GM19395 (cell line): Measurements from ENCODE around the gene GJD3.

Experiments
- ATAC-seq: cut with Tn5 transposase; IDR thresholded peaks from one replicate; pipeline ENCODE4 v1.9.1; 2021; ENCODE audit warnings: mild to moderate bottlenecking, moderate library complexity; ENCODE audit not compliant: unreplicated experiment

The GJD3 gene

DNA sequence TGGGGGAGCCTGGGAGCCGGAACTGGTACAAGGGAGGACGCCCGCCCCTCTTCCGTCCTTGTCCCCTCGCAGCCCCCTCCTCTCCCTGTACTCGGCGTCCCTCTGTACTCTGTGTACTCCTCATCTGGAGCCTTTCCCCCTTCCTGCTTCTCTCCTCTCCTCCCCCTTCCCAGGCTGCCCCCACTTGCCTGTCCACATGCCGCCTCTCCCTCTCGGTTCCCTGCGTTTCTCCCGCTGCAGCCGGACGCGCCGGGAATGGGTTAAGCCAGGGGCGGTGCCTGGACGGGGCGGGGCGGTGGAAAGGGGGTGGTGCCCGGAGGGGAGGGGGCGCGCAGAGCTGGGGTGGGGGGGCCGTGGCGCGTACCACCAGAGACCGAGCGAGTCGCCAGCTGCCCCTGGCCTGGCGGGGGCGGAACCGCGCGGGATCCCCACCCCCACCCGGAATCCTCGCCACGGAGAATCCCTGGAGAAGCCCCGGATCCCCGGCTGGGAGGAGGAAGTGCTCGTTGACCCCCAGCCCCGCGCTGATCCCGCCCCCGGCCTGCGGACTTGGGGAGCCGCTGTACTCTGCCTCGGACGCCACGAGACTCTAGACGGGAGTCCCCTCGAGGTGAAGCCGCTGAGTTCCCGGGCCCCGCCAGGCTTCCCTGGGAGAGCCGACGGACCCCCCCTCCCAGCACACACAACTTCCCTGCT, 22.6 kb downstream of the GJD3 start:
- no peak for ATAC-seq

GRCh38 chr17:40340880-40341807, 23.4 kb downstream of the GJD3 start:
- peak; percentile 70 for ATAC-seq

DNA sequence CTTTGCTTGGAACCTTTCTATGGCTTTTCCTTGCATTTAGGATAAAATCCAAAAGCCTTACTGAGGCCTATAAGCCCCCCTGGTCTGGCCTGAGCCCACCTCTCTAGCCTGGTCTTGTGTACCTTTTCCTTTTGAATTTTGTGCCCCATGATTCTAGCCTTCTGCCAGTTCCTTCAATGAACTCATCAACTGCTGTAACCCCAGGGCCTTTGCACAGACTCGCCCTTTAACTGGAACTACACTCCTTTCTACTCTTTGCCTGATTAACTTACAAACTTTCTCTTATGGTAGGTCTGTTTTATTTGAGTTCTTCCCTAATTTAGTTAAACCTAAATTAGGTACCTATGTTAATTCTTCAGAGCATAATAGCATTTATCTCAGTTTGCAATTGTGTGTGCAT, 24.2 kb downstream of the GJD3 start:
- no peak for ATAC-seq

- ATAC-seq, result no peak
These were observed 25.4 kb downstream of the GJD3 start for GRCh38 chr17:40338941-40339649.

GRCh38 chr17:40338058-40338457, 26.5 kb downstream of the GJD3 start:
- no peak for ATAC-seq

DNA sequence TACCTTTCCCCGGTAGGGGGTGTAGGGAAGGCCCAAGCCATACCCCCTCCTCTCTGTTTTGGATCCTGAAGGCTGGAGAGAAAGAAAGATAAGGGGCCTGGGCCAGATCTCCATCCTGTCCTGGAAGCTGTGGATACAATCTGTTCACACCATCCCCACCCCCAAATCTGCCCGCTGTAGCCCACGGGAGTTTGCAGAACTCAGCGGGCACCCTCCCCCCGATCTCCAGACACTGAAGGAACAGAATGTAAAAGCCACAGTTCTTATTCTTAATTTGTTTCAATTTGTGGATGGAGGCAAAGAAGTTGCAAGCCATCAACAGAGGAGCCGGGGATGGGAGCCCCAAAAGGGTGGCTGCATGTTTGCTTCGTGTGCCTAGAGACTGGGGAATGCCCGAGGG, 27.2 kb downstream of the GJD3 start:
- ATAC-seq, result no peak

GRCh38 chr17:40335620-40336019, 28.9 kb downstream of the GJD3 start:
- ATAC-seq, result no peak

DNA sequence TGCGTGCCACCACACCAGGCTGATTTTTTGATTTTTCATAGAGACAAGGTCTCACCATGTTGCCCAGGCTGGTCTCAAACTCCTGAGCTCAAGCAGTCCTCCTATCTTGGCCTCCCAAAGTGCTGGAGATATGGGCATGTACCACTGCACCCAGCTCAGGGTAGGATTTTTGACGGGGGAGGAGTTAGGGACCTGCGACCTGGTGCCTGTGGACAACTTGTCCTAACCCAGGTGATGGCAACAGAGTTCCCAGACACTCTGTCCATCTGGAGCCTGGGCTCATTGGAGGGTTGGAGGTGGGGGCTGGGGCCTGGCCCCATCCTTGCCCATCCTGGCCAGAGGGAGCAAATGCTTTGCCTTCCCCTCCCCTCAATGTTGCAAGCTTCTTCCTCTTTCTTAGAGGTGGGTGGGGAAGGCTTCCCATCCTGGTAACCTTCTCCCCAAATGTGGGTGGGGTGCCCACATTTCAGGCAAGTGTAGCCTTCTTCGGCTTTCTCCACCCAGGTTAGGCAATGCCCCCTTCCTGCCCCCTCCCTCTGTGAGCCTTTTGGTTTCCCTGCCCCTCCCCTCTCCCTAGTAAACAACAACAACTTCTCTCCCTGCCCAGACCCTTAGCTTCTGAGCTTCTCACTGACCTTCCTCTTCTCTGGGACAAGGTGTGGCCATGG, 30.6 kb downstream of the GJD3 start:
- ATAC-seq, result no peak

- ATAC-seq, result no peak
These were observed 32.5 kb downstream of the GJD3 start for GRCh38 chr17:40331743-40332641.

GRCh38 chr17:40330850-40331470, 33.6 kb downstream of the GJD3 start:
- no peak for ATAC-seq

GRCh38 chr17:40329839-40330794, 34.4 kb downstream of the GJD3 start:
- ATAC-seq, result no peak

- no peak for ATAC-seq
These were observed 36.2 kb downstream of the GJD3 start for GRCh38 chr17:40328386-40328766.

- ATAC-seq, result no peak
These were observed 36.7 kb downstream of the GJD3 start for GRCh38 chr17:40327735-40328385.

- no peak for ATAC-seq
These were observed 37.2 kb downstream of the GJD3 start for GRCh38 chr17:40327244-40327729.

GRCh38 chr17:40326832-40327199, 37.7 kb downstream of the GJD3 start:
- ATAC-seq, result no peak

- ATAC-seq, result peak; percentile 35
These were observed 38.3 kb downstream of the GJD3 start for GRCh38 chr17:40326014-40326831.
